ENCODE measurements around the gene RFX2.

The RFX2 gene

DNA sequence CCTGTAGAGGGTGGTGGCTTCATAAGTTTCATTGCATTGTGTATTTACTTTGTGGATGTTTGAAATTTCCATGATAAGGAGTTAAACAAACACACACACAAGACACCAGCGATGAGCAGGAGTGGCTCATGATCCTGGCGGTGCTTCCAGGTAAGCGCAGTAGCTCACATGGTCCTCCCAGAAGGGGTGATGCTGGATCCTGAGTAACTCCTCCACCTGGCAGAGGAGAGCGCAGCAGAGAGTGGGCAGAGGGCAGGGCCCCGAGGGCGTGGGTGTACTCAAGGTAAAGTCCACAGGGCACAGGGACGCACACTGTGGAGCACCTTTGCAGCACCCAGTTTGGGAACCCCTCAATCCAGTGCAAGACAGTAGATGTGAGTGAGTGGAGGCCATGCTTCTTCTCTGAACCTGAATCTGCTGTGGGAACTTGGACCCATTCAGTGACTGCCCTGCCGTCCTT lies 54.0 kb downstream of the RFX2 start:
- no peaks in the 10 kb centered on the region for H3F3A ChIP-seq (ENCODE audit: control insufficient read depth, insufficient read depth)
- H3K4me2 ChIP-seq (ENCODE audit: low read length) = no peak overlapping the region
- no peaks in the 10 kb centered on the region for H3K9me3 ChIP-seq (ENCODE audit: control insufficient read depth, insufficient read depth, low read length)
- H3K4me1 ChIP-seq (ENCODE audit: control insufficient read depth, low read length) = no peaks in the 10 kb centered on the region
- no peaks in the 10 kb centered on the region for H3K79me2 ChIP-seq (ENCODE audit: control insufficient read depth, low read length)
- no peaks in the 10 kb centered on the region for H3K9me2 ChIP-seq (replicated peaks; ENCODE audit: control insufficient read depth, low read length)
- no peak overlapping the region for H3K4me3 ChIP-seq (ENCODE audit: low read length)
- no peaks in the 10 kb centered on the region for H3K36me3 ChIP-seq (ENCODE audit: control insufficient read depth, low read length)
- TF ChIP-seq EZH2phosphoT487 (IDR thresholded peaks at IDR 0.05; ENCODE audit: borderline replicate concordance, low read length) = no peak
- TF ChIP-seq, protein P1, sequence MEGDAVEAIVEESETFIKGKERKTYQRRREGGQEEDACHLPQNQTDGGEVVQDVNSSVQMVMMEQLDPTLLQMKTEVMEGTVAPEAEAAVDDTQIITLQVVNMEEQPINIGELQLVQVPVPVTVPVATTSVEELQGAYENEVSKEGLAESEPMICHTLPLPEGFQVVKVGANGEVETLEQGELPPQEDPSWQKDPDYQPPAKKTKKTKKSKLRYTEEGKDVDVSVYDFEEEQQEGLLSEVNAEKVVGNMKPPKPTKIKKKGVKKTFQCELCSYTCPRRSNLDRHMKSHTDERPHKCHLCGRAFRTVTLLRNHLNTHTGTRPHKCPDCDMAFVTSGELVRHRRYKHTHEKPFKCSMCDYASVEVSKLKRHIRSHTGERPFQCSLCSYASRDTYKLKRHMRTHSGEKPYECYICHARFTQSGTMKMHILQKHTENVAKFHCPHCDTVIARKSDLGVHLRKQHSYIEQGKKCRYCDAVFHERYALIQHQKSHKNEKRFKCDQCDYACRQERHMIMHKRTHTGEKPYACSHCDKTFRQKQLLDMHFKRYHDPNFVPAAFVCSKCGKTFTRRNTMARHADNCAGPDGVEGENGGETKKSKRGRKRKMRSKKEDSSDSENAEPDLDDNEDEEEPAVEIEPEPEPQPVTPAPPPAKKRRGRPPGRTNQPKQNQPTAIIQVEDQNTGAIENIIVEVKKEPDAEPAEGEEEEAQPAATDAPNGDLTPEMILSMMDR (IDR thresholded peaks at IDR 0.05; ENCODE audit: low read depth, low read length, poor library complexity, severe bottlenecking) = no peak
- no peaks in the 10 kb centered on the region for H4K20me1 ChIP-seq (ENCODE audit: control insufficient read depth, insufficient read depth, low read depth, low read length)
- peaks cover 6% of the 10 kb centered on the region for H3K27me3 ChIP-seq (ENCODE audit: control insufficient read depth, low read length)
- no peak overlapping the region for H3K27ac ChIP-seq (ENCODE audit: low read depth, low read length)

DNA sequence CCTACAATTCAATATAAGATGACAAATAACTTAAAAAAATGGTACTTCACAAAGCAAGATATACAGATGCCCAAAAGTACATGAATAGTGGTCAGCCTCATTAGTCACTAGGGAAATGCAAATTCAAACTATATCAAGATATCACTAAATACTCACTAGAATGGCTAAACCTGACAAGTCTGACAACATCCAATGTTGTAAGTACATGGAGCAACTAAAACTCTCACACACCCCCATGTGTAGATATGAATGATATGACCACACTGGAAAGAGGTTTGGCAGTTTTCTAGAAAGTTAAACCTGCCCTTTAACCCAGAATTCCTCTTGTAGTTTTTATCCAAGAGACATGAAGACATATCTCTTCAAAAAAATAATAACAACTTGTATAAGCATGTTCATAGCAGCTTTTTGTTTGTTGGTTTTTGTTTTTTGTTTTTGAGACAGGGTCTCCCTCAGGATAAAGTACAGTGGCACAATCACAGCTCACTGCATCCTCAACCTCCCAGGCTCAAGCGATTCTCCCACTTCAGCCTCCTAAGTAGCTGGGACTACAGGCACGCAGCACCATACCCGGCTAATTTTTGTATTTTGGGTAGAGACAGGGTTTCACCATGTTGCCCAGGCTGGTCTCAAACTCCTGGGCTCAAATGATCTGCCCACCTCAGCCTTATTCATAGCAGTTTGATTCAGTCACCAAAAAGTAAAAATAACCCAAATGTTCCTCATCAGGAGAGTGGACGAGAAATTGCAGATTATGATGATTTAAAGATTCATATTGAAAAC lies 55.1 kb downstream of the RFX2 start:
- no peak overlapping the region for H3K4me2 ChIP-seq (ENCODE audit: low read length)
- H3K27me3 ChIP-seq (ENCODE audit: control insufficient read depth, low read length) = peaks cover 13% of the 10 kb centered on the region
- H3K27ac ChIP-seq (ENCODE audit: low read depth, low read length) = no peak overlapping the region
- no peaks in the 10 kb centered on the region for H3F3A ChIP-seq (ENCODE audit: control insufficient read depth, insufficient read depth)
- no peaks in the 10 kb centered on the region for H3K9me3 ChIP-seq (ENCODE audit: control insufficient read depth, insufficient read depth, low read length)
- no peaks in the 10 kb centered on the region for H3K9me2 ChIP-seq (replicated peaks; ENCODE audit: control insufficient read depth, low read length)
- no peaks in the 10 kb centered on the region for H3K4me1 ChIP-seq (ENCODE audit: control insufficient read depth, low read length)
- H4K20me1 ChIP-seq (ENCODE audit: control insufficient read depth, insufficient read depth, low read depth, low read length) = no peaks in the 10 kb centered on the region
- no peaks in the 10 kb centered on the region for H3K79me2 ChIP-seq (ENCODE audit: control insufficient read depth, low read length)
- H3K36me3 ChIP-seq (ENCODE audit: control insufficient read depth, low read length) = no peaks in the 10 kb centered on the region
- no peak overlapping the region for H3K4me3 ChIP-seq (ENCODE audit: low read length)
- no peak for TF ChIP-seq EZH2phosphoT487 (IDR thresholded peaks at IDR 0.05; ENCODE audit: borderline replicate concordance, low read length)
- TF ChIP-seq, protein P1 (IDR thresholded peaks at IDR 0.05; ENCODE audit: low read depth, low read length, poor library complexity, severe bottlenecking) = no peak

DNA sequence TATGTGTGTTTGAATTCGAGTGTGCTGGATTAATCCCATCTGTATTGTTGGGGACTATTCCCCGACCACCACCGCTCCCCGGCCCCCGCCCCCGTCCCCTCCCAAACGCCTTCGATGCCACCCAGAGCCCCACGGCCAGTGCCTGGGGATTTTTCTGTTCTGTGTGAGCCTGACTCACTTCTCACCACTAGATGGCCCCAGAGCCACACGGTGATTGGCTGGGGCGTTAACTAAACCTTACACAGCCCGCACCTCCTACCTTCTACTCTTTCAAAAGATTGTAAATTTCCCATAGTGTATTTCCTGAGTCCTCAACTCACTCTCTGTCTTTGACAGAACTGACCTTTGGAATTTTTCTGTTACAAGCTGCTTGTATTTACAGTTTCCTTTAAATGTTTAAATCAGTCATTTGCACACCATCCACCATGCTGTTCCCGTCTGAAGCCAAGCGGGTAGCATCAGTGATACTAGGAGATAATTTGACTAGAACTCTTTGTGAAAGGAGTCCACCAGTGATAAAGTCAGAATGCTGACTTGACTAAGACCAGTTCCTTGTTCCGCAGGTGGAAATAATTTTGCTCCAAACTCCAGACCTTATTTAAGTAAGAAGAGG lies 61.4 kb downstream of the RFX2 start:
- no peak overlapping the region for H3K4me2 ChIP-seq (ENCODE audit: low read length)

More for the DNA sequence above, 61.4 kb downstream of the RFX2 start:
- Histone ChIP-seq H3K9me3 (ENCODE audit: control insufficient read depth, insufficient read depth, low read length) (no peaks in the 10 kb centered on the region), H3K36me3 (ENCODE audit: control insufficient read depth, low read length) (no peaks in the 10 kb centered on the region), H3K9me2 (replicated peaks; ENCODE audit: control insufficient read depth, low read length) (no peaks in the 10 kb centered on the region), H3K4me3 (ENCODE audit: low read length) (no peak overlapping the region), H3K79me2 (ENCODE audit: control insufficient read depth, low read length) (no peaks in the 10 kb centered on the region), H3K4me1 (ENCODE audit: control insufficient read depth, low read length) (peaks cover 2% of the 10 kb centered on the region; the same call in 1 of the 2 replicates), H3K27ac (ENCODE audit: low read depth, low read length) (no peak overlapping the region), H3K27me3 (ENCODE audit: control insufficient read depth, low read length) (peaks cover 15% of the 10 kb centered on the region), H3F3A (ENCODE audit: control insufficient read depth, insufficient read depth) (no peaks in the 10 kb centered on the region), H4K20me1 (ENCODE audit: control insufficient read depth, insufficient read depth, low read depth, low read length) (0 out of 2 replicates have a peak, but pooled peaks cover 3% of the 10 kb centered on the region)
- TF ChIP-seq EZH2phosphoT487 (IDR thresholded peaks at IDR 0.05; ENCODE audit: borderline replicate concordance, low read length) = no peak
- TF ChIP-seq, protein P1 (IDR thresholded peaks at IDR 0.05; ENCODE audit: low read depth, low read length, poor library complexity, severe bottlenecking) = peak; percentile 74

Measured in DOHH2 (cell line).